Putamen (tissue), 1 donor: ENCODE data around the gene XPC.
A peak's percentile ranks its signal among the peaks of the same experiment; 100 is the strongest.
"Not testable (repeated sequence)": the region's sequence is repeated elsewhere in the genome, so short reads cannot be mapped to it uniquely, and the experiment has no call there.

Experiments
- DNase-seq: peaks from one replicate; pipeline ENCODE4 v3.0.0-alpha.2; 2016; ENCODE audit warnings: low spot score

The XPC gene

GRCh38 chr3:14133188-14133800 lies 45.1 kb downstream of the XPC start:
- DNase-seq: no peak

GRCh38 chr3:14132689-14133088 lies 45.7 kb downstream of the XPC start:
- no peak for DNase-seq

GRCh38 chr3:14132120-14132519 lies 46.3 kb downstream of the XPC start:
- DNase-seq: no peak

- no peak for DNase-seq
These were observed 47.3 kb downstream of the XPC start for GRCh38 chr3:14131134-14131533.

GRCh38 chr3:14130707-14131106 lies 47.7 kb downstream of the XPC start:
- no peak for DNase-seq

- no peak for DNase-seq
These were observed 48.2 kb downstream of the XPC start for GRCh38 chr3:14130230-14130629.

GRCh38 chr3:14129296-14129695 lies 49.1 kb downstream of the XPC start:
- DNase-seq: no peak

- no peak for DNase-seq
These were observed 49.7 kb downstream of the XPC start for GRCh38 chr3:14128724-14129123.

GRCh38 chr3:14127516-14128161 lies 50.8 kb downstream of the XPC start:
- DNase-seq: no peak

- DNase-seq: no peak
These were observed 51.4 kb downstream of the XPC start for GRCh38 chr3:14126887-14127505.

GRCh38 chr3:14126017-14126886 lies 52.1 kb downstream of the XPC start:
- DNase-seq: no peak

GRCh38 chr3:14125193-14126016 lies 53.0 kb downstream of the XPC start:
- peak; percentile 63 for DNase-seq

GRCh38 chr3:14124615-14125192 lies 53.7 kb downstream of the XPC start, which contains the start of the genes CHCHD4 and TMEM43:
CHCHD4 (minus strand) TSS chr3:14124870; CDS start chr3:14124676, 194 bp downstream.
TMEM43 (plus strand) TSS chr3:14125052; CDS start chr3:14125194, 142 bp downstream.
- DNase-seq: peak; percentile 99

- peak; percentile 70 for DNase-seq
These were observed 54.2 kb downstream of the XPC start for GRCh38 chr3:14124223-14124614.

GRCh38 chr3:14123308-14124222 lies 54.8 kb downstream of the XPC start:
- no peak for DNase-seq

GRCh38 chr3:14122301-14122700 lies 56.1 kb downstream of the XPC start:
- no peak for DNase-seq

- DNase-seq: no peak
These were observed 56.5 kb downstream of the XPC start for GRCh38 chr3:14121859-14122258.

- DNase-seq: not testable (repeated sequence)
These were observed 57.4 kb downstream of the XPC start for GRCh38 chr3:14120921-14121448.

GRCh38 chr3:14120111-14120920 lies 58.1 kb downstream of the XPC start:
- no peak for DNase-seq
